HG02943 (cell line): Measurements from ENCODE around the gene COL27A1.

ENCODE experiments used
- ATAC-seq: cut with Tn5 transposase; IDR thresholded peaks from one replicate; pipeline ENCODE4 v1.9.1; 2021; ENCODE audit warnings: mild to moderate bottlenecking, low read depth, moderate library complexity; ENCODE audit not compliant: unreplicated experiment

The COL27A1 gene

GRCh38 chr9:114141553-114142402 is 13.6 kb upstream of the COL27A1 start:
- ATAC-seq: no peak

- ATAC-seq: no peak
Observed at GRCh38 chr9:114143234-114143633, 12.1 kb upstream of the COL27A1 start.

GRCh38 chr9:114146735-114147134 is 8.6 kb upstream of the COL27A1 start:
- no peak for ATAC-seq

GRCh38 chr9:114149181-114149580 is 6.2 kb upstream of the COL27A1 start:
- ATAC-seq: no peak

- no peak for ATAC-seq
Observed at GRCh38 chr9:114149765-114150340, 5.5 kb upstream of the COL27A1 start.

GRCh38 chr9:114150608-114151007 is 4.7 kb upstream of the COL27A1 start:
- no peak for ATAC-seq

GRCh38 chr9:114151426-114151956 is 3.8 kb upstream of the COL27A1 start:
- no peak for ATAC-seq

- no peak for ATAC-seq
Observed at GRCh38 chr9:114153761-114154599, 1.4 kb upstream of the COL27A1 start.

- no peak for ATAC-seq
Observed at GRCh38 chr9:114154600-114155102, 686 bp upstream of the COL27A1 start.

- ATAC-seq: no peak
Observed at GRCh38 chr9:114155995-114156656, 789 bp downstream of the COL27A1 start.

GRCh38 chr9:114156657-114157421 is 1.5 kb downstream of the COL27A1 start:
- ATAC-seq: no peak

GRCh38 chr9:114157516-114158176 is 2.3 kb downstream of the COL27A1 start:
- no peak for ATAC-seq

GRCh38 chr9:114158482-114159130 is 3.3 kb downstream of the COL27A1 start:
- ATAC-seq: no peak

GRCh38 chr9:114159691-114160090 is 4.4 kb downstream of the COL27A1 start:
- ATAC-seq: no peak

GRCh38 chr9:114161513-114161912 is 6.2 kb downstream of the COL27A1 start:
- ATAC-seq: no peak

GRCh38 chr9:114163517-114163951 is 8.2 kb downstream of the COL27A1 start:
- no peak for ATAC-seq

- no peak for ATAC-seq
Observed at GRCh38 chr9:114164191-114164794, 9.0 kb downstream of the COL27A1 start.
